T-helper 2 cell treated with Interferon-gamma antibody and Interleukin-4, amounts not matched to agents 5 μg/mL and 100 μg/mL, for 36 hours (primary cell): Measurements from ENCODE around the gene ABO.
"Not testable (repeated sequence)": the region's sequence is repeated elsewhere in the genome, so short reads cannot be mapped to it uniquely, and the experiment has no call there.

Experiments used
- DNase-seq: peaks from one replicate; pipeline ENCODE4 v3.0.0; 2021; ENCODE audit warnings: low spot score
- H3K27ac Mint-ChIP-seq: one replicate; pipeline ENCODE4 v1.8.0; 2021; ENCODE audit warnings: mild to moderate bottlenecking, mixed read lengths
- H3K27me3 Mint-ChIP-seq: one replicate; pipeline ENCODE4 v1.8.0; 2021; ENCODE audit warnings: low read depth, mixed read lengths
- H3K36me3 Mint-ChIP-seq: one replicate; pipeline ENCODE4 v1.8.0; 2021; ENCODE audit warnings: low read depth, mixed read lengths
- H3K4me1 Mint-ChIP-seq: one replicate; pipeline ENCODE4 v1.8.0; 2021; ENCODE audit warnings: low read depth, mixed read lengths
- H3K4me3 Mint-ChIP-seq: one replicate; pipeline ENCODE4 v1.8.0; 2022; ENCODE audit warnings: mild to moderate bottlenecking, moderate library complexity, mixed read lengths
- H3K9me3 Mint-ChIP-seq: one replicate; pipeline ENCODE4 v1.8.0; 2021; ENCODE audit warnings: mixed read lengths

Gene ABO

GRCh38 chr9:133251773-133252172 lies 23.2 kb downstream of the ABO start:
- Mint-ChIP-seq H3K4me3 (peak overlapping the region; percentile 57), H3K27me3 (peaks cover 4% of the 10 kb centered on the region), H3K27ac (peak overlapping the region; percentile 32), H3K4me1 (peaks cover 21% of the 10 kb centered on the region), H3K36me3 (no peaks in the 10 kb centered on the region), H3K9me3 (no peaks in the 10 kb centered on the region)
- DNase-seq = no peak

- peaks cover 21% of the 10 kb centered on the region for H3K4me1 Mint-ChIP-seq
- peak overlapping the region; percentile 57 for H3K4me3 Mint-ChIP-seq
- not testable (repeated sequence) for H3K27ac Mint-ChIP-seq, H3K27me3 Mint-ChIP-seq, H3K36me3 Mint-ChIP-seq, DNase-seq, H3K9me3 Mint-ChIP-seq
Measured at GRCh38 chr9:133251221-133251620, 23.8 kb downstream of the ABO start.

- no peak overlapping the region for H3K4me3 Mint-ChIP-seq
- no peaks in the 10 kb centered on the region for H3K9me3 Mint-ChIP-seq
- peaks cover 4% of the 10 kb centered on the region for H3K27me3 Mint-ChIP-seq
- H3K36me3 Mint-ChIP-seq = no peaks in the 10 kb centered on the region
- no peak for DNase-seq
- no peak overlapping the region for H3K27ac Mint-ChIP-seq
- peaks cover 22% of the 10 kb centered on the region for H3K4me1 Mint-ChIP-seq
Measured at GRCh38 chr9:133250741-133251170, 24.2 kb downstream of the ABO start.

GRCh38 chr9:133249337-133249736 lies 25.7 kb downstream of the ABO start:
- Mint-ChIP-seq H3K27ac (peak overlapping the region; percentile 23), H3K27me3 (peaks cover 4% of the 10 kb centered on the region), H3K4me1 (peaks cover 22% of the 10 kb centered on the region), H3K9me3 (no peaks in the 10 kb centered on the region), H3K4me3 (peak overlapping the region; percentile 8), H3K36me3 (no peaks in the 10 kb centered on the region)
- DNase-seq = no peak

- peaks cover 22% of the 10 kb centered on the region for H3K4me1 Mint-ChIP-seq
- peaks cover 4% of the 10 kb centered on the region for H3K27me3 Mint-ChIP-seq
- no peak overlapping the region for H3K27ac Mint-ChIP-seq
- no peak for DNase-seq
- peak overlapping the region; percentile 24 for H3K4me3 Mint-ChIP-seq
- no peaks in the 10 kb centered on the region for H3K9me3 Mint-ChIP-seq
- no peaks in the 10 kb centered on the region for H3K36me3 Mint-ChIP-seq
Measured at GRCh38 chr9:133248726-133249295, 26.2 kb downstream of the ABO start.

GRCh38 chr9:133247632-133248031 lies 27.4 kb downstream of the ABO start:
- H3K36me3 Mint-ChIP-seq = no peaks in the 10 kb centered on the region
- no peak overlapping the region for H3K4me3 Mint-ChIP-seq
- H3K4me1 Mint-ChIP-seq = peaks cover 18% of the 10 kb centered on the region
- H3K9me3 Mint-ChIP-seq = no peaks in the 10 kb centered on the region
- H3K27me3 Mint-ChIP-seq = peaks cover 12% of the 10 kb centered on the region
- no peak overlapping the region for H3K27ac Mint-ChIP-seq
- DNase-seq = no peak

GRCh38 chr9:133246991-133247390 lies 28.0 kb downstream of the ABO start:
- no peaks in the 10 kb centered on the region for H3K36me3 Mint-ChIP-seq
- no peaks in the 10 kb centered on the region for H3K9me3 Mint-ChIP-seq
- H3K4me1 Mint-ChIP-seq = peaks cover 18% of the 10 kb centered on the region
- no peak overlapping the region for H3K27ac Mint-ChIP-seq
- H3K4me3 Mint-ChIP-seq = no peak overlapping the region
- peaks cover 12% of the 10 kb centered on the region for H3K27me3 Mint-ChIP-seq
- DNase-seq = no peak

- DNase-seq = no peak
- no peaks in the 10 kb centered on the region for H3K9me3 Mint-ChIP-seq
- peaks cover 18% of the 10 kb centered on the region for H3K4me1 Mint-ChIP-seq
- peaks cover 12% of the 10 kb centered on the region for H3K27me3 Mint-ChIP-seq
- H3K27ac Mint-ChIP-seq = no peak overlapping the region
- no peak overlapping the region for H3K4me3 Mint-ChIP-seq
- H3K36me3 Mint-ChIP-seq = no peaks in the 10 kb centered on the region
Measured at GRCh38 chr9:133246562-133246961, 28.4 kb downstream of the ABO start.

- H3K27ac Mint-ChIP-seq = no peak overlapping the region
- no peaks in the 10 kb centered on the region for H3K9me3 Mint-ChIP-seq
- H3K4me3 Mint-ChIP-seq = no peak overlapping the region
- H3K36me3 Mint-ChIP-seq = no peaks in the 10 kb centered on the region
- H3K27me3 Mint-ChIP-seq = peaks cover 11% of the 10 kb centered on the region
- no peak for DNase-seq
- peaks cover 14% of the 10 kb centered on the region for H3K4me1 Mint-ChIP-seq
Measured at GRCh38 chr9:133242991-133243390, 32.0 kb downstream of the ABO start.

GRCh38 chr9:133242241-133242640 lies 32.8 kb downstream of the ABO start:
- Mint-ChIP-seq H3K9me3 (no peaks in the 10 kb centered on the region), H3K4me3 (no peak overlapping the region), H3K27me3 (peaks cover 15% of the 10 kb centered on the region), H3K27ac (no peak overlapping the region), H3K36me3 (no peaks in the 10 kb centered on the region), H3K4me1 (peaks cover 15% of the 10 kb centered on the region)
- DNase-seq = no peak

- no peak overlapping the region for H3K27ac Mint-ChIP-seq
- no peaks in the 10 kb centered on the region for H3K9me3 Mint-ChIP-seq
- H3K4me1 Mint-ChIP-seq = peaks cover 14% of the 10 kb centered on the region
- no peaks in the 10 kb centered on the region for H3K36me3 Mint-ChIP-seq
- no peak overlapping the region for H3K4me3 Mint-ChIP-seq
- H3K27me3 Mint-ChIP-seq = peaks cover 15% of the 10 kb centered on the region
- DNase-seq = no peak
Measured at GRCh38 chr9:133239533-133240090, 35.4 kb downstream of the ABO start.

GRCh38 chr9:133238851-133239532 lies 36.0 kb downstream of the ABO start:
- peak; percentile 59 for DNase-seq
- Mint-ChIP-seq H3K4me1 (peaks cover 14% of the 10 kb centered on the region), H3K4me3 (peak overlapping the region; percentile 64), H3K27me3 (peaks cover 15% of the 10 kb centered on the region), H3K36me3 (no peaks in the 10 kb centered on the region), H3K27ac (no peak overlapping the region), H3K9me3 (no peaks in the 10 kb centered on the region)

- Mint-ChIP-seq H3K4me1 (peaks cover 14% of the 10 kb centered on the region), H3K27me3 (peaks cover 11% of the 10 kb centered on the region), H3K36me3 (no peaks in the 10 kb centered on the region), H3K4me3 (peak overlapping the region; percentile 64), H3K27ac (no peak overlapping the region), H3K9me3 (no peaks in the 10 kb centered on the region)
- peak; percentile 38 for DNase-seq
Measured at GRCh38 chr9:133238272-133238850, 36.6 kb downstream of the ABO start.

- no peak for DNase-seq
- Mint-ChIP-seq H3K4me1 (peaks cover 12% of the 10 kb centered on the region), H3K27me3 (peaks cover 7% of the 10 kb centered on the region), H3K36me3 (no peaks in the 10 kb centered on the region), H3K4me3 (no peak overlapping the region), H3K27ac (no peak overlapping the region), H3K9me3 (no peaks in the 10 kb centered on the region)
Measured at GRCh38 chr9:133237035-133237731, 37.8 kb downstream of the ABO start.
